HEK293 (cell line): ENCODE measurements around the gene SELENOO.
A peak's percentile ranks its signal among the peaks of the same experiment; 100 is the strongest.
"Not testable (repeated sequence)": the region's sequence is repeated elsewhere in the genome, so short reads cannot be mapped to it uniquely, and the experiment has no call there.

ENCODE experiments used
- CTCF ChIA-PET: fragments of 350-600 bp; formaldehyde crosslinking; extraction: SDS; loops from one replicate; lab custom pipeline; 2021; ENCODE audit warnings: antibody characterized with exemption; lab: Yijun Ruan, JAX
- POLR2A ChIA-PET: fragments of 300-600 bp; formaldehyde crosslinking; extraction: SDS; loops from one replicate; lab custom pipeline; 2020; ENCODE audit warnings: antibody characterized with exemption, inconsistent platforms; lab: Yijun Ruan, JAX
- H3K27ac ChIP-seq: fragments of 200-500 bp; sonication (Bioruptor generic); 2 replicates; pipeline ENCODE4 v1.5.1; 2014; ENCODE audit warnings: low read depth, low read length, control low read depth, inconsistent platforms; ENCODE audit errors: extremely low read depth
- H3K36me3 ChIP-seq, 2 experiments: fragments of 200-500 bp in 1 of 2; sonication (Bioruptor generic) in 1 of 2; 1 replicate in 1 of 2; 2 replicates in 1 of 2; pipeline ENCODE4 v1.5.1; 2014 to 2017; ENCODE audit warnings: inconsistent platforms in 2 of 2, low read length in 2 of 2; ENCODE audit not compliant: control insufficient read depth in 2 of 2, insufficient read depth in 1 of 2
- H3K4me1 ChIP-seq: fragments of 200-500 bp; sonication (Bioruptor generic); 2 replicates; pipeline ENCODE4 v1.5.1; 2014; ENCODE audit warnings: mild to moderate bottlenecking, low read length, inconsistent platforms; ENCODE audit not compliant: control insufficient read depth, insufficient read depth
- H3K4me3 ChIP-seq: 2 replicates; pipeline ENCODE4 v1.5.1; 2011; ENCODE audit warnings: low read depth, mild to moderate bottlenecking, control low read depth, low read length, moderate library complexity
- H3K9me3 ChIP-seq: fragments of 200-500 bp; sonication (Bioruptor generic); 2 replicates; pipeline ENCODE4 v1.5.1; 2014; ENCODE audit warnings: low read depth, low read length, inconsistent platforms; ENCODE audit not compliant: control insufficient read depth, insufficient read depth
- SETDB1 ChIP-seq: IDR thresholded peaks from one replicate; pipeline ENCODE4 v1.6.1; 2017; ENCODE audit warnings: mild to moderate bottlenecking, low read length, moderate library complexity, mixed read lengths; ENCODE audit not compliant: insufficient read length
- ZBTB48 ChIP-seq: fragments of 450-650 bp; formaldehyde crosslinking; IDR thresholded peaks from 2 replicates; pipeline ENCODE4 v1.5.1; 2016; ENCODE audit warnings: missing biosample characterization, missing genetic modification characterization
- ZNF132 ChIP-seq: fragments of 450-650 bp; formaldehyde crosslinking; IDR thresholded peaks from 2 replicates; pipeline ENCODE4 v1.5.1; 2017; ENCODE audit warnings: missing biosample characterization, missing genetic modification characterization, borderline replicate concordance
- ZNF2 ChIP-seq: fragments of 450-650 bp; formaldehyde crosslinking; IDR thresholded peaks from 2 replicates; pipeline ENCODE4 v1.5.1; 2016; ENCODE audit warnings: missing biosample characterization, missing genetic modification characterization
- ZNF560 ChIP-seq: fragments of 450-650 bp; formaldehyde crosslinking; IDR thresholded peaks from 2 replicates; pipeline ENCODE4 v1.5.1; 2017; ENCODE audit warnings: missing biosample characterization, missing genetic modification characterization, borderline replicate concordance
- ZNF571 ChIP-seq: fragments of 450-650 bp; formaldehyde crosslinking; IDR thresholded peaks from 2 replicates; pipeline ENCODE4 v1.5.0; 2017; ENCODE audit warnings: missing biosample characterization, missing genetic modification characterization
- TF ChIP-seq, protein P1 (sequence below): fragments of 450-650 bp; formaldehyde crosslinking; IDR thresholded peaks from 2 replicates; pipeline ENCODE4 v1.5.1; 2016; ENCODE audit warnings: missing biosample characterization, missing genetic modification characterization

SELENOO gene

DNA sequence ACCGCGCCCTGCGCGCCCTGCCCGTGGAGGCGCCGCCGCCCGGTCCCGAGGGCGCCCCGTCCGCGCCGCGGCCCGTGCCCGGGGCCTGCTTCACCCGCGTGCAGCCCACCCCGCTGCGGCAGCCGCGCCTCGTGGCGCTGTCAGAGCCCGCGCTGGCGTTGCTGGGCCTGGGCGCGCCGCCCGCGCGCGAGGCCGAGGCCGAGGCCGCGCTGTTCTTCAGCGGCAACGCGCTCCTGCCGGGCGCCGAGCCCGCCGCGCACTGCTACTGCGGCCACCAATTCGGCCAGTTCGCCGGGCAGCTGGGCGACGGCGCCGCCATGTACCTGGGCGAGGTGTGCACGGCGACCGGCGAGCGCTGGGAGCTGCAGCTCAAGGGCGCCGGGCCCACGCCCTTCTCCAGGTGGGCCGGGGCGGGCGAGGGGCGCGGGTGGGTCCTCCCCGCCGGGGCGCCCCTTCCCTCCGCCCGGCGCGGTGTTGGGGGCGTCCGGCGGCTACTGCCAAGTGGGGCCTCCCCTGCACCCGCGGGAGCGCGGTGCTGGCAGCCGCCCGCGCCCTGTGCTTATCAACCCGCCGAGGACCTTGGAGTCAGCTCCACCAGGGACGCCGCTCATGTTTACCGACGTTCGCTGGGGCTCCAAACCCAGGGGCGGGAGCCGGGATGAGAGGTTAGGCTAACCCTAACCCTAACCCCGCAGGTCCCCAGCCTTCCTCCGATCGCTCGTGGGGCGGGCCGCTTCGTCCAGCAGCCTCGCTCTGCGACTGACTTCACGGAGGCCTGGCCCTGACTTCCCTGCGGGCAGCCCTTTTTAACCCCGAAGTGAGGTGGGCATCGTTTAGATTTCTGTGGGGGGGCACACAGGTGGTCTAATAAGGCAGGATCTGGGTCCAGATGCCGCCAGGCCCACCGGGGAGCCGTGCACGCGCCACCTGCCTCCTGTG lies 649 bp downstream of the SELENOO start (continued):
- TF ChIP-seq, protein P1, sequence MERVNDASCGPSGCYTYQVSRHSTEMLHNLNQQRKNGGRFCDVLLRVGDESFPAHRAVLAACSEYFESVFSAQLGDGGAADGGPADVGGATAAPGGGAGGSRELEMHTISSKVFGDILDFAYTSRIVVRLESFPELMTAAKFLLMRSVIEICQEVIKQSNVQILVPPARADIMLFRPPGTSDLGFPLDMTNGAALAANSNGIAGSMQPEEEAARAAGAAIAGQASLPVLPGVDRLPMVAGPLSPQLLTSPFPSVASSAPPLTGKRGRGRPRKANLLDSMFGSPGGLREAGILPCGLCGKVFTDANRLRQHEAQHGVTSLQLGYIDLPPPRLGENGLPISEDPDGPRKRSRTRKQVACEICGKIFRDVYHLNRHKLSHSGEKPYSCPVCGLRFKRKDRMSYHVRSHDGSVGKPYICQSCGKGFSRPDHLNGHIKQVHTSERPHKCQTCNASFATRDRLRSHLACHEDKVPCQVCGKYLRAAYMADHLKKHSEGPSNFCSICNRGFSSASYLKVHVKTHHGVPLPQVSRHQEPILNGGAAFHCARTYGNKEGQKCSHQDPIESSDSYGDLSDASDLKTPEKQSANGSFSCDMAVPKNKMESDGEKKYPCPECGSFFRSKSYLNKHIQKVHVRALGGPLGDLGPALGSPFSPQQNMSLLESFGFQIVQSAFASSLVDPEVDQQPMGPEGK (tag by site-specific recombination): no peak
- TF ChIP-seq ZNF132 (tag by site-specific recombination): no peak
- TF ChIP-seq, all 188 proteins: peak for 6

DNA sequence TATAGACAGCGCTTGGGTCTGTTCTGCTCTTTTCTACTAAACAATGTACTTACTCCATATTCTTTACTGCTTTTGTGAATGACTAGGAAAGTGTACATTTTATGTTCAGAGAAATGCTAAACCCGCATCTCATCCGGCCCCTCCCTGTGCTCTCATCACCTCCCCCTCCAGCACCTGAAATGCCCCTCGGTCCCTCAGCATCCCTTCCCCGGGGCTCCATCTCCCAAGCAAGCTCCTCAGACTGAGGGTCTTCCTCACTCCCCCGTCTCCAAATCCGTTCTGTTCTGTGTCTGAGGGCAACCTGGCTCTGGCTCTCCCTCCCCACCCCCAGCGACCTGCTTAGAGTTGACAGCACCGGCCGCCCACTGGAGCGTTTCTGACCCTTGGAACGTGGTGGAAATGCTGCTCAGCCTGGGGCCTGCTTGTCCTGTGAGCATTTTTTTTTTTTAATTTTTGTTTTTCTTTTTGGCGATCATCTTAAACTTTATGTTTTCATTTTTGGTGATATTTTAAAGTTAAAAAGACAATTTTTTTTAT lies 1.4 kb downstream of the SELENOO start:
- H3K9me3 ChIP-seq: no peaks in the 10 kb centered on the region
- ChIA-PET POLR2A (interaction anchor here (1.2 kb wide), 1 partner anchor 11 kb away, joined by 4 read pairs; no protein-coding TSS in a partner anchor), CTCF (interaction anchor here (0.7 kb wide), 1 partner anchor 76 kb away, joined by 4 read pairs; no protein-coding TSS in a partner anchor)
- peaks cover 20 to 65% of the 10 kb centered on the region in 2 experiments for H3K36me3 ChIP-seq
- H3K4me3 ChIP-seq: peak overlapping the region; percentile 68
- TF ChIP-seq ZNF2 (tag by site-specific recombination) (no peak), ZBTB48 (tag by site-specific recombination) (0 out of 2 replicates have a peak, but pooled peaks have one; percentile 22)
- TF ChIP-seq, all 188 proteins: peak for 1
- Histone ChIP-seq H3K27ac (peak overlapping the region; percentile 89; the same call in 1 of the 2 replicates), H3K4me1 (peaks cover 5% of the 10 kb centered on the region; the same call in 1 of the 2 replicates)

DNA sequence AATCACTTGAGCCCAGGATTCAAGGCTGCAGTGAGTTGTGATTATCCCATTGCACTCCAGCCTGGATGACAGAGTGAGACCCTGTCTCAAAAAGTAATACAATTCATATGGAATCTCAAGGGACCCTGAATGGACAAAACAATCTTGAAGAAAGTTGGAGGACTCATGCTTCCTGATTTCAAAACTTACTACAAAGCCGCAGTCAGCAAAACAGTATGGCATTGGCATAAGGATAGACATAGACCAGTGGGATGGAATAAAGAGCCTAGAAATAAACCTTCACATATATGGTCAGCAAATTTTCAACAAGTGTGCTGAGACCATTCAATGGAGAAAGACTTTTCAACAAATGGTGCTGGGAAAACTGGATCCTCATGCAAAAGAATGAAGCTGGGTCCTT lies 2.5 kb downstream of the SELENOO start:
- Histone ChIP-seq H3K36me3 (peaks cover 20 to 64% of the 10 kb centered on the region in 2 experiments), H3K4me3 (no peak overlapping the region), H3K4me1 (peaks cover 5% of the 10 kb centered on the region; the same call in 1 of the 2 replicates), H3K9me3 (no peaks in the 10 kb centered on the region), H3K27ac (no peak overlapping the region)
- TF ChIP-seq SETDB1 (peak; percentile 45), ZNF571 (no peak)
- POLR2A ChIA-PET: no interaction called here
- CTCF ChIA-PET: interaction anchor here (1.3 to 1.5 kb wide), 2 partner anchors 54 to 273 kb away, joined by 6 to 8 read pairs; no protein-coding TSS in a partner anchor

DNA sequence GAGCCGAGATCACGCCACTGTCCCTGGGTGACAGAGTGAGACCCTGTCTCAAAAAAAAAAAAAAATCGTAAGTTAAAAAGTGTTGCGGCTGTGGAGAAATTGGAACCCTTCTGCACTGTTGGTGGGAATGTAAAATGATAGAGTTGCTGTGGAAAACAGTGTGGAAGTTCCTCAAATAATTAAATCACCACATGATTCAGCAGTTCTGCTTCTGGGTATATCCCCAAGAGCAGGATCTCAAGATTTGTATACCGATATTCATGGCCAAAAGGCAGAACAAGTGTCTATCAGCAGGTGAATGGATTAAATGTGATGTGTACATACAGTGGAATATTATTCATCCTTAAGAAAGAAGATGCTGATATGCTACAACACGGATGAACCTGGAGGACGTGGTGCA lies 3.8 kb downstream of the SELENOO start:
- no peak overlapping the region for H3K4me3 ChIP-seq
- H3K36me3 ChIP-seq: peaks cover 20 to 62% of the 10 kb centered on the region in 2 experiments
- ChIA-PET POLR2A (interaction anchor here (0.6 to 0.7 kb wide), 2 partner anchors 168 to 343 kb away, joined by 3 read pairs; no protein-coding TSS in a partner anchor), CTCF (interaction anchor here (0.7 to 2.8 kb wide), 4 partner anchors 18 to 63 kb away, joined by 3 to 13 read pairs (median 5); no protein-coding TSS in a partner anchor)
- H3K27ac ChIP-seq: no peak overlapping the region
- no peaks in the 10 kb centered on the region for H3K9me3 ChIP-seq
- TF ChIP-seq ZNF560 (tag by site-specific recombination) (no peak), SETDB1 (peak; percentile 29)
- peaks cover 5% of the 10 kb centered on the region; the same call in 1 of the 2 replicates for H3K4me1 ChIP-seq

DNA sequence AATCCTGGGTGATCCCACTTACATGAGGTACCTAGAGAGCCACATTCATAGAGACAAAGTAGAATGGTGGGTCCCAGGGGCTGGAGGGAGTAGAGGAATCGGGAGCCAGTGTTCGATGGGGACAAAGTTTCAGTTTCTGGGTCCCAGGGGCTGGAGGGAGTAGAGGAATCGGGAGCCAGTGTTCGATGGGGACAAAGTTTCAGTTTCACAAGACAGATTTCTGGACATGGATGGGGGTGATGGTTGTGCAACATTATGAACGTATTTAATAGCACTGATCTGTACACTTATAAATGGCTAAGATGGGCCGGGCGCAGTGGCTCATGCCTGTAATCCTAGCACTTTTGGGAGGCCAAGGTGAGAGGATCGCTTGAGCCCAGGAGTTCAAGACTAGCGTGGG lies 4.2 kb downstream of the SELENOO start:
- H3K4me1 ChIP-seq: not testable (repeated sequence)

More for the DNA sequence above, 4.2 kb downstream of the SELENOO start:
- not testable (repeated sequence) for H3K9me3 ChIP-seq, H3K4me3 ChIP-seq, H3K27ac ChIP-seq
- CTCF ChIA-PET: interaction anchor here (1.1 to 2.8 kb wide), 2 partner anchors 56 to 63 kb away, joined by 3 to 13 read pairs; no protein-coding TSS in a partner anchor
- POLR2A ChIA-PET: interaction anchor here (0.6 to 0.7 kb wide), 2 partner anchors 14 to 343 kb away, joined by 3 read pairs; no protein-coding TSS in a partner anchor
- H3K36me3 ChIP-seq: peaks cover 20 to 63% of the 10 kb centered on the region in 2 experiments
